Embryonic facial prominence (tissue), 1 donor: ENCODE results near the gene SLC5A2.

Experiments used
- DNase-seq: peaks from one replicate; pipeline ENCODE4 v3.0.0-alpha.2; 2016; ENCODE audit errors: extremely low spot score

SLC5A2 gene

DNA sequence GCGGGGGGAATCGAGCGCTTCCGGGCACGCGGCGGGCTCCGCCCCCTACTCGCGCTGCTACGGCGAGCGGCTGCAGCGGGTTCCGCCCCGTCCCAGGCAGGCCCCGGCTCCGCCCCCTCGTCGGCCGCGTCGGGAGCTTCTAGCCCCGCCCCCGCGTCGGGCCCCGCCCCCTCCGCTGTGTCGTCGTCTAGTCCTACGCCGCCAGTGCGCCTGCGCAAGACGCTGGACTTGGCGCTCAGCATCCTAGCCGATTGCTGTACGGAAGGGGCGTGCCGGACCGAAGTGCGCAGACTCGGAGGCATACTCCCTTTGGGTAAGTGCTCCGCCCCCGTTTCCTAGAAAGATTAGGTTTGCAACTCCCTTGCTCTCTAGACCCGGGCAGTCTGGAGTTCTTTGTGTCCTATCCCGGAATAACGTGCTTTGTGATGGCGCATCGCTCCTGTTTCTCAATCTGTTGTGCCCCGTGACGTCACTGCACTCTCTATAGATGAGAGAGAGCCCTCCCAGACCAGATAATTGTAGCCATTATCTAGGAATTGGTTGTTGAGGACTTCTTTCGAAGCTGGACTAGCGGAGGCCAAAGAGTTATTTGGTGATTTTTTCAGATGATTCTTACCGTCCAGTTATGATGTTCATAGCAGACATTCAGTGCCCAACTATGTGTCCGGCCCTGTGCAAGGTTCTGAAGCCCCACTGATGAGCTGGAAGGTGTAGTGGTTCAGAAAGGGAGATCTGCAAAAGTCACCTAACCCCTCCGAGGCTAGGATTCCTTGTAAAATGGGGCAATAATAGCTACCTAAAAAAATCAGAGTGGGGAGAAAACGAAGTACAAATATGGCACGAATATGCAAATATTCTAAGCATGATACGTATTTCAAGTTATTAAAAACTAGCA lies 23.0 kb upstream of the SLC5A2 start:
- peak; percentile 98 for DNase-seq

DNA sequence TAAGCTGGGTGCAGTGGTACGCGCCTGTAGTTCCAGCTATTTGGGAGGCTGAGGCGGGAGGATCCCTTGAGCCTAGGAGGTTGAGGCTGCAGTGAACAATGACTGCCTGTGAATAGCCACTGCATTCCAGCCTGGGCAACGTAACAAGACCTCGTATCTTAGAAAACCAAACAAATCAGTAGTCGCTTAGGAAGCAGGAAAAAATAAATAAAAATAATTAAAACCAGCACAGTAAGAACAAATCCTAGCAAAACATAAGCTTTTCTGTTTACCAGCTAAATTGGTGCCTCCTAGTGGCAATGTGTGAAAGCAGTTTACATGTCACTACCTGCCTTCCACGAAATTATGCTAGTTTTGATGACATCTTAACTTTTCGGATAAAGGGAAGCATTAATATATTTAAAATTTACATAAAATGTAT lies 22.3 kb upstream of the SLC5A2 start:
- peak; percentile 31 for DNase-seq

DNA sequence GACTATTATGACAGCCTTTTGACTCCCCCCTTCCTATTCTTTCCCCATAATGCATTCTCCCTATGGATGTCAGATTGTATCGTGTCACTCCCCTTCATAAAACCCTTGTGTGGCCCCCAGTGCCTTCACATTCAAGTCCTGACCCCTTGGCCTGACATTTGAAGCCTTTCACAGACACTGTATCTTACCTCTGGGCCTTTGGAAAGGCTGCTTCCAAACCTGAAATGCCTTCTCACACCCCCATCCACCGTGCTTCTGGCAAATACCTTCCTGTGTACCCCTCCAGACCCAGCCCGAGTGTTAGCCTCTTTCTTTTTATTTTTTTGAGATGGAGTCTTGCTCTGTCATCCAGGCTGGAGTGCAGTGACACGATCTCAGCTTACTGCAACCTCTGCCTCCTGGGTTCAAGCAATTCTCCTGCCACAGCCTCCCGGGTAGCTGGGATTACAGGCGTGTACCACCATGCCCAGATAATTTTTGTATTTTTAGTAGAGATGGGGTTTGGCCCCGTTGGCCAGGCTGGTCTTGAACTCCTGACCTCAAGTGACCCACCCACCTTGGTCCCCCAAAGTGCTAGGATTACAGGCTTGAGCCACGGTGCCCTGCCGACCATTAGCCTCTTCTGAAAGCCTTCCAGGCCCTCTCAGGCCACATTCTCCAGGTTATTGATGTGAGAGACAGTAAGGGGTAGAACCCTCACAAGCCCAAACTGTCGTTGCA lies 21.6 kb upstream of the SLC5A2 start:
- no peak for DNase-seq

DNA sequence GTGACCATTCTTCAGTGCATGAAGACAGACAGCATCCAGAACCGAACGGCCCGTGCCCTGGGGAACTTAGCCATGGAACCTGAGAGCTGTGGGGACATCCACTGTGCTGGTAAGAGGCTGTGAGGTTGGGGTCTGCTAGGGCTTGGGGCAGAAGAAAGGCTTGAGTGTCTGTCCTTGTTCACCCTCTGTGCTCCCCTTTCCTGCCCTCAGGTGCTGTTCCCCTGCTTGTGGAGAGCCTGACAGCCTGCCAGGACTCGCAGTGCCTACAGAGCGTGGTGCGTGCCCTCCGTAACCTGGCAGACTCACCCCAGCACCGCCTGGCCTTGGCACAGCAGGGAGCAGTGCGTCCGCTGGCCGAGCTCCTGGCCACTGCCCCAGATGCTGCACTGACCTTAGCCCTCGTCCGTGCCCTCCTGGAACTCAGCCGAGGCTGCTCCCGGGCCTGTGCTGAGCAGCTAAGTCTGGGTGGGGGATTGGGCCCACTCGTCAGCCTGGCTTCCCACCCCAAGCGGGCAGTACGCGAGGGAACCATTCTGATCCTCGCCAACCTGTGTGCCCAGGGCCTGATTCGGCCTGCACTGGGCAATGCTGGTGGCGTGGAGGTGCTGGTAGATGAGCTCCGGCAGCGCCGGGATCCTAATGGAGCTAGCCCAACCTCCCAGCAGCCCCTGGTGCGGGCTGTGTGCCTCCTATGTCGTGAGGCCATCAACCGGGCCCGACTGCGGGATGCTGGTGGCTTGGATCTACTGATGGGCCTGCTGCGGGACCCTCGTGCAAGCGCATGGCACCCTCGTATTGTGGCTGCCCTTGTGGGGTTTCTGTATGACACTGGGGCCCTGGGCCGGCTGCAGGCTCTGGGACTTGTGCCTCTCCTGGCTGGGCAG lies 20.8 kb upstream of the SLC5A2 start:
- no peak for DNase-seq

DNA sequence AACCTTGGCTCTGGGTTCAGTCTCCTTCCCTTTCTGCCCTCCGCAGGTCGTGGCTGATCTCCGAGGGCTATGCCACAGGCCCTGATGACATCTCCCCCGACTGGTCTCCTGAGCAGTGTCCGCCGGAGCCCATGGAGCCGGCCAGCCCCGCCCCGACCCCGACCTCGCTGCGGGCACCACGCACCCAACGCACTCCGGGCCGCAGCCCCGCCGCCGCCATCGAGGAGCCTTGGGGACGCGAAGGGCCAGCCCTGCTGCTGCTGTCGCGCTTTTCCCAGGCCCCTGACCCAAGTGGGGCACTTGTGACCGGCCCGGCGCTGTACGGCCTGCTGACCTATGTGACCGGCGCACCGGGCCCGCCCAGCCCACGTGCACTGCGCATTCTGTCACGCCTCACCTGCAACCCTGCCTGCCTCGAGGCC lies 18.6 kb upstream of the SLC5A2 start:
- no peak for DNase-seq

DNA sequence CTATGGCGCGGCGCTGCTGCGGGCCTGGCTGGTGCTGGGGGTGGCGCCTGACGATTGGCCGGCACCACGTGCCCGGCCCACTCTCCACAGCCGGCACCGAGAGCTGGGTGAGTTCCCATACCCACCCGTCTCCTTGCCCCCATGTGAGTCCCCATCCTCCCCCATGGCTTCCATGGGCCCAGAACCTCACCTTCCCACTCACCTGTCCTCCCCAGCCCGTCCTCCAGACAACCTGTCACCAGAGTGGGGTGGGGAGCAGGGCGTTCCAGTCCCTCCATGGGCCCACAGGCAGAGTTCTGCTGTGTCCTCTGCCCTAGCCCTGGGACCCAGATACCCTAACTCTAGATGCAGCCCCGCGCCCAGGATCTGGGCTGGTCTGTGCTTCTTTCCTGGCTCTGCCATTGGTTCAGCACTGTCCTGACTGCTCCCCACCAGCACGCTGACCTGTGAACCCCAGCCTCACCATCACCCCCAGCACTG lies 18.1 kb upstream of the SLC5A2 start:
- DNase-seq = no peak

DNA sequence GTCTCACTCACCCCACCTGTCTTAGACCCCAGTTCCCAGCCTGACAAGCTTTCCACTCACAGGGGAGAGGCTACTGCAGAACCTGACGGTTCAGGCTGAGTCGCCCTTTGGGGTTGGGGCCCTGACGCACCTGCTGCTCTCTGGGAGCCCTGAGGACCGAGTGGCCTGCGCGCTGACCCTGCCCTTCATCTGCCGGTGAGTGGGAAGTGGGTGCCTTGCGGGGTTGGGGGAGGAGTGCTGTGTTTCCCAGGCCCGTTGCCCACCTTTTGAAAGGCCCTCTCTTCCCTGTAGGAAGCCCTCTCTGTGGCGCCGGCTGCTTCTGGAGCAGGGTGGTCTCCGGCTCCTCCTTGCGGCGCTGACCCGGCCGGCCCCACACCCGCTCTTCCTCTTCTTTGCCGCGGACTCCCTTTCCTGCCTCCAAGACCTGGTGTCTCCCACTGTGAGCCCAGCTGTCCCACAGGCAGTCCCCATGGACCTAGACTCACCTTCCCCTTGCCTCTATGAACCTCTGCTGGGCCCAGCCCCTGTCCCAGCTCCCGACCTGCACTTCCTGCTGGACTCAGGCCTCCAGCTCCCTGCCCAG lies 17.0 kb upstream of the SLC5A2 start:
- no peak for DNase-seq

DNA sequence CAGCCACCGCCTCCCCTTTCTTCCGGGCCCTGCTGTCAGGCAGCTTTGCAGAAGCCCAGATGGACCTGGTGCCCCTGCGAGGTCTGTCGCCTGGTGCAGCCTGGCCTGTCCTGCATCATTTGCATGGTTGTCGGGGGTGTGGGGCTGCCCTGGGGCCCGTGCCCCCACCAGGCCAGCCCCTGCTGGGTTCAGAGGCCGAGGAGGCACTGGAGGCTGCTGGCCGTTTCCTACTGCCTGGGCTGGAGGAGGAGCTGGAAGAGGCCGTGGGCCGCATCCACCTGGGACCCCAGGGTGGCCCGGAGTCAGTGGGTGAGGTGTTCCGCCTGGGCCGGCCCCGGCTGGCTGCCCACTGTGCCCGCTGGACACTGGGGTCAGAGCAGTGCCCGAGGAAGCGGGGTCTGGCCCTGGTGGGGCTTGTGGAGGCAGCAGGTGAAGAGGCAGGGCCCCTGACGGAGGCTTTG lies 16.5 kb upstream of the SLC5A2 start:
- no peak for DNase-seq

DNA sequence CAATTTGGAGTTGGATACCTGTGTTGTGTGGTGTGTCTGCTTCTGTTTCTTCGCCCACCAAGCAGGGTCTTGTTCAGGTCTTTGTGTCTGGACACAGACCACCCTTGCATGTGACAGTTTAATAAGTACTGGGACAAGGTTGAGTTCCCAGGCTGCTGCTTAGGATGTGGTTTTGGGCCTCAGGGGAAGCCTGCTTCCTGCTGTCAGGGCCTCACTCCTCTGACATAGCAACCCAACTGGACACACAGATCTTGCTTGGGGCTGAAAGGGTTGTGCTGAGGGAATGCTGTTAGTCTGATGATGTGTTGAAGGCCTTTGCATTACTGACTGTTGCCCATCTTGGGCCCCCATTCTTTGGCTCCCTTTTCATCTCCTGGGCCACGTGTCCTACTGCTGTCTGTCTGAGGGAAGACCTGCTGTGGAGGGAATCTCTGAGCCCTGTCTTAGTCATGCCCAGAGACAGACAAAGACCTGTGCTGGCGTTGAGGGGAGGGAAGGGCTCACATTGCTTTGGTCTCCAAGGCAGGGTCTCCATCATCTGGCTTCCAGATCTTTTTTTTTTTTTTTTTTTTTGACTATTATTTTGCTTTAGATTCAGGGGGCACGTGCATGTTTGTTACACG lies 15.7 kb upstream of the SLC5A2 start:
- no peak for DNase-seq

DNA sequence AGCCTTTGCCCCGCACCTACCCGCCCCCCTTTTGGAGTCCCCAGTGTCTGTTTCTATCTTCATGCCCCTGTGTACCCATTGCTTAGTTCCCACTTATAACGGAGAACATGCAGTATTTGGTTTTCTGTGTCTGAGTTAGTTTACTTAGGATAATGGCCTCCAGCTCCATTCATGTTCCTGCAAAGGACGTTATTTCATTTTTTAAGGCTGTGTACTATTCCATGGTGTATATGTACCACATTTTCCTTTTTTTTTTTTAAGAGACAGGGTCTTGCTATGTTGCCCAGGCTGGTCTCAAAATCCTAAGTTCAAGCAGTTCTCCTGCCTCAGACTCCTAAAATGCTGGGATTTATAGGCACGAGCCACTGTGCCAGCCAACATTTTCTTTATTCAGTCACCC lies 15.1 kb upstream of the SLC5A2 start:
- no peak for DNase-seq

DNA sequence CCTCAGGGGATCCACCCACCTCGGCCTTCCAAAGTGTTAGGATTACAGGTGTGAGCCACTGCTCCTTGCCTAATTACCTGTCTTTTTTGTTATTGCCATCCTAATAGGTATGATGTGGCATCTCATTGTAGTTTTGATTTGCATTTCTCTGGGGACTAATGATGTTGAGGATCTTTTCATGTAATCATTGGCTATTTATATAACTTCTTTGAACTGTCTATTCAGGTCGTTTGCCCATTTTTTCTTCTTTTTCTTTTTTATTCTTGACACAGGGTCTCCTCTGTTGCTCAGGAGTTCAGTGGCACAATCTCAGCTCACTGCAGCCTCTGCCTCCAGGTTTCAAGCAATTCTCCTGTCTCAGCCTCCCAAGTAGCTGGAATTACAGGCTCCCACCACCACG lies 12.3 kb upstream of the SLC5A2 start:
- no peak for DNase-seq

DNA sequence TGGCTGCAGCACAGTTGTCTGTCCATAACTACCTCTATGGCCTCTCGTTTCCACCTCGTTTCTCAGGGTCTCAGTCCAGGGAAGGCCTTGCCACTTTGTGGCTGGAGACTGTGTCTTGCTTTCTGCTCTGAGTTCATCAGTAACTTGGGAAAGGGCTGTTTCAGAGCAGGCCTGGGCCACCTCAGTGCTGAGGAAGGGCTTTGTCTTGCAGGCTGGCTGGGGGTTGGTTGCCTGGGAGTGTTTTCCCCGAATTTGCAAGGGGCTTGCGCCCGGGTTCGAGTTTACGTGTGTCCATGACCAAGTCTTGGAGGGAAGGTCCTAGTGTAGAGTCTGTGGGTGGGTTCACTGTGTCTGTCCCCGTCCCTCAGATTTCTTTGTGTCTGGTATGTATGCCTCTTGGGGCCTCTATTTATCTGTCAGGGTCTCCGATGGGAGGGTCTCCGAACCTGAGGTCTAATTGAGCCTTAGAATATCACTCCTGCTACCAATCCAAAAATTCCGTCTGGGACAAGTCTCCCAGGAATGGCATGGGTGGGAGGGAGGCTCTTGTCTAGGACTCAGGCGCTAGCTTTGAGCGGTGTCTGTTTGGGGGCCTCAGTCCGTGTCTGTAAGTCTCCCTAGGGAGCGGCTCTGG lies 11.6 kb upstream of the SLC5A2 start:
- no peak for DNase-seq

DNA sequence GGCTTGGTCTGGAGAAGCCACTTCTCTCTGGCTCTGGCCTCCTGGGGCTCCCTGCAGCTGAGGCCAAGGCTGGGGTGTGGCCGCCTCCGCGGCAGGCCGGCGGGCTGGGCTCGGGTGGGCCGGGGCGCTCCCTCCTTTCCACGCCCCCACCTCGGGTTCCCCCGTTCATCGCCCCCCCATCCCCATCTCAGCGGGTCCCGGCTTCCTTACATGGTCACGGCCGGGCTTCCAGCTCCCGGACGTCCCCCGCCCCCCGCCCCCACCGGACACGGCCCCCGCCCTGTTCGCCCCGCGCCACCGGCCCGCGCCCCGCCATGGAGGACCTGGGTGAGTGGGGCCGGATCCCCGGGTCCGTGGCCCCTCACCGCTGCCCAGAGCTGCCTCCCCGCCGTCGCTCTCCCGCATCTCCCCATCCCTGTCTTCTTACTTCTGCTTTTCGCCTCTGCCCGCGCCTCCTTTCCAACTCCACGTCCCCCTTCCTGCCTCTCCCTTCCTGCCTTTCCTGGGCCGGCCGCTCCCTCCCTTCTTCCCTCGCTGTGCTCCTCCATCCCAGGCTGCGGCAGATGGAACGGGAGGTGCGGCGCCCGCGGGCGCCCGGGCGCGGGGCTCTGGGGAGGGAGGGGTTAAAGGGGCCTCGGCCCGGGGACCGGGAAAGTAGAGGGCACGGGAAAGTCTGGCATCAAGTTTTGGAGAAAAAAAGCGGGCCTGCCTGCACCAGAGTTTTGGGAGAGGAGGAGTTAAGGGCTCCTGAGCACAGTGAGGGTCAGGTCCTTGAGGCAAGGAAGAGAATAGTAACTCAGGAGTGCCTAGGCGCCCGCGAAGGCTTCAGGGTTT lies 10.8 kb upstream of the SLC5A2 start, which contains the start of gene TGFB1I1:
Gene TGFB1I1 (plus strand): TSS at position 278 of the 834 bp plus-strand sequence. CDS start 37 bp downstream, at position 315.
- no peak for DNase-seq

DNA sequence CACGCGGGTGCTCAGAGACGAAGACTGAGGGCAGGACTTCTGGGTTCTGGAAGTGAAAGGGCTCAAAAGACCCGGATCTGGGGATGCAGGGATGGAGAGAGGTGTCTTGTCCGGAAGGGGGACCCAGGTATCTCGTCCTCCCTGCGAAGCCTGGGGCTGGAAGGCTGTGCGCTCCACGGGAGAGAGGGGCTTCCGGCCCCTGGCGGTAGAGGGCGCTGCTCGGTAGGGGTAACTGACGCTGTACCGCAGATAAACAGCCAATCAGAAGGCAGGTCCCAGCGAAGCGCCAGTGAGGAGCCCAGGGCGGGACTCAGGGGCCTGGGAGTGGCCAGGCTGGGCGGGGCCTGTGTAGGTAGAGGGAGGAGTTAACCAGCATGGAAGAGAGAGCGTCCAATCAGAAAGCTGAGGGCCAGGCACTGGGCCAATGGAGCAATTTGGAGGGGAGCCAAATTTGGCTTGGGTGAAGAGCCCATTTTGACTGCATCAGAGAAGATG lies 10.2 kb upstream of the SLC5A2 start:
- peak; percentile 50 for DNase-seq

DNA sequence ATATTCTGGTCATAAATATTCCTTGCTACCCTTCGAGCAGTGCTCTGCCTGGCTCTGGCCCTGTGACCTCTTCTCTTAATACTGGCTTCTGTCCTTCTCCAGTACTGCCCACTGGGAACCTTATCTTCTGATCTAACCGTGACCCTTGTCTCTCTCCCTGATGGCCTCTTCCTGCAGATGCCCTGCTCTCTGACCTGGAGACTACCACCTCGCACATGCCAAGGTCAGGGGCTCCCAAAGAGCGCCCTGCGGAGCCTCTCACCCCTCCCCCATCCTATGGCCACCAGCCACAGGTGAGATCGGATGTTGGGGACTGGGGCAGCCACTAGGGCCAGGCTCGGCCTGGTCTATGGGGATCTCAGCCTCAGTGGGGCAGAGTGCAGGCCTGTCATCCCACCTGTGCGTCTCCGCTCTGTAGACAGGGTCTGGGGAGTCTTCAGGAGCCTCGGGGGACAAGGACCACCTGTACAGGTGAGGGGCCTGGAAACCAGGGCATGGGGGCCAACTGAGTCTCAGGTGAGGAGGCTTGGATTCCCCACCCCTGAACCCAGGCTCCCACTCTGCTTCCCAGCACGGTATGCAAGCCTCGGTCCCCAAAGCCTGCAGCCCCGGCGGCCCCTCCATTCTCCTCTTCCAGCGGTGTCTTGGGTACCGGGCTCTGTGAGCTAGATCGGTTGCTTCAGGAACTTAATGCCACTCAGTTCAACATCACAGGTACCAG lies 9.5 kb upstream of the SLC5A2 start:
- no peak for DNase-seq

DNA sequence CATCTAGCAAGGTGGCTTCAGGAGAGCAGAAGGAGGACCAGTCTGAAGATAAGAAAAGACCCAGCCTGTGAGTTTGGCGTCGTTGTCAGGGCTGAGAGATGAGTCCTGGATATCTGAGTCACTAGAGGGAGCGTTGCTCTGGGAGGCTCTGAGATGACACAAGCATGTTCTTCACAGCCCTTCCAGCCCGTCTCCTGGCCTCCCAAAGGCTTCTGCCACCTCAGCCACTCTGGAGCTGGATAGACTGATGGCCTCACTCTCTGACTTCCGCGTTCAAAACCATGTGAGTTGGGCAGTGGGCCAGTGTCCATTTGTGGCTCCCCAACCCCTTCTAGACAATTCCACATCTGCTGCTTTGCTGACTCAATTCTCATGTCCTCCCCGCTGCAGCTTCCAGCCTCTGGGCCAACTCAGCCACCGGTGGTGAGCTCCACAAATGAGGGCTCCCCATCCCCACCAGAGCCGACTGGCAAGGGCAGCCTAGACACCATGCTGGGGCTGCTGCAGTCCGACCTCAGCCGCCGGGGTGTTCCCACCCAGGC lies 8.7 kb upstream of the SLC5A2 start:
- DNase-seq = no peak

DNA sequence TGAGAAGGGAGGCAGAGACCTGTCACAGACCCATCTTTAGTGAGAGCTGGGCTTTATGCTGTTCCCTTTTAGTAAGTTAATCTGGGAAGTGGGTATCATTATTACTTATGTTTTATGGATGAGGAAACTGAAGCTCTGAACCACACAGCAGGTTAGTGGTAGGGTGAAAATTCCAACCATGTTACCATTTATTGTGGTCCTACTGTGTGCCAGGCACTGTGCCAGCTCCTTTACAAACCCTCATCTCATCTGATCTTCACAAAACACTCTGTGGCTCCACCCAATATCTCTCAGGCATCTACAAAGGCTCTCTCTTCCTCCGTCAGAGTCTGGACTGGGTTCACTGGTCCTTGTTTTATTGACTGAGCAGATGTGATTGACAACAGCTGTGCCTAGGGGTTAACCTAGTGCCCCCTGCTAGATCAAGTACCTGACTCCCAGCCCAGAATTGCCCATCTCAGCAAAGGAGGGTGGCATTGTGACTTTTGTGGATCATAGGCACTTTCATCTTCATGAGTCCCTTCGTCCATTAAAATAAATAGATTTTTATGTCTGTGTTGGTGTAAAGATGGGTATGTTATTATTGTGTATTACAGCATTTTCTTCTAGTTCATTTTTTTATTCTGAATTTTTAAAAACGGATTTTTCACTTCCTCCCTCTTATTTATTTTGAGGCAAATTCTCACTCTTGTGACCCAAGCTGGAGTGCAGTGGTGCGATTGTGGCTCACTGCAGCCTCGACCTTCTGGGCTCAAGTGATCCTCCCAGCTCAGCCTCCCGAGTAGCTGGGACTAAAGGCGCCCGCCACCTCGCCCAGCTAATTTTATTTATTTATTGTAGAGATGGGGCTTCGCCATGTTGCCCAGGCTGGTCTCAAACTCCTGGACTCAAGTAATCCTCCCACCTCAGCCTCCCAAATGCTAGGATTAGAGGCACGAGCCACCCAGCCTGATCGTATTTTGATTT lies 7.9 kb upstream of the SLC5A2 start:
- no peak for DNase-seq
